ENCODE data around the gene CST7.

Gene CST7

GRCh38 chr20:24950836-24951525 is 1.9 kb downstream of the CST7 start:
- DNase-seq (ENCODE audit: low spot score) = no peak
- FAIRE-seq = no peak

GRCh38 chr20:24951536-24952083 is 2.5 kb downstream of the CST7 start:
- FAIRE-seq (no peak), DNase-seq (ENCODE audit: low spot score) (no peak)

GRCh38 chr20:24952376-24953208 is 3.5 kb downstream of the CST7 start:
- DNase-seq (ENCODE audit: low spot score) (no peak), FAIRE-seq (no peak)

GRCh38 chr20:24953209-24953575 is 4.1 kb downstream of the CST7 start:
- no peak for FAIRE-seq
- DNase-seq (ENCODE audit: low spot score) = no peak

- FAIRE-seq (no peak), DNase-seq (ENCODE audit: low spot score) (no peak)
Measured at GRCh38 chr20:24953621-24954133, 4.6 kb downstream of the CST7 start.

GRCh38 chr20:24954151-24954550 is 5.1 kb downstream of the CST7 start:
- FAIRE-seq (no peak), DNase-seq (ENCODE audit: low spot score) (no peak)

GRCh38 chr20:24954566-24954965 is 5.5 kb downstream of the CST7 start:
- DNase-seq (ENCODE audit: low spot score) = no peak
- no peak for FAIRE-seq

- DNase-seq (ENCODE audit: low spot score) (no peak), FAIRE-seq (no peak)
Measured at GRCh38 chr20:24955045-24955444, 6.0 kb downstream of the CST7 start.

GRCh38 chr20:24956001-24956841 is 7.2 kb downstream of the CST7 start:
- FAIRE-seq (no peak), DNase-seq (ENCODE audit: low spot score) (no peak)

- DNase-seq (ENCODE audit: low spot score) (no peak), FAIRE-seq (no peak)
Measured at GRCh38 chr20:24957326-24958016, 8.4 kb downstream of the CST7 start.

GRCh38 chr20:24958506-24959385 is 9.7 kb downstream of the CST7 start:
- no peak for DNase-seq (ENCODE audit: low spot score)
- no peak for FAIRE-seq

- FAIRE-seq = no peak
- DNase-seq (ENCODE audit: low spot score) = no peak
Measured at GRCh38 chr20:24959591-24960301, 10.7 kb downstream of the CST7 start.

GRCh38 chr20:24960302-24960801 is 11.3 kb downstream of the CST7 start:
- DNase-seq (ENCODE audit: low spot score) = no peak
- FAIRE-seq = no peak

- DNase-seq (ENCODE audit: low spot score) (no peak), FAIRE-seq (no peak)
Measured at GRCh38 chr20:24960861-24961260, 11.8 kb downstream of the CST7 start.

GRCh38 chr20:24961384-24962181 is 12.5 kb downstream of the CST7 start:
- DNase-seq (ENCODE audit: low spot score) (no peak), FAIRE-seq (no peak)

GRCh38 chr20:24962182-24962492 is 13.1 kb downstream of the CST7 start:
- no peak for DNase-seq (ENCODE audit: low spot score)
- FAIRE-seq = no peak

GRCh38 chr20:24962510-24962909 is 13.4 kb downstream of the CST7 start:
- FAIRE-seq (no peak), DNase-seq (ENCODE audit: low spot score) (no peak)

Measured in urothelium cell line (cell line).